Measurements from ENCODE around the gene RALGAPA1.
"Not testable (repeated sequence)": the region's sequence is repeated elsewhere in the genome, so short reads cannot be mapped to it uniquely, and the experiment has no call there.

GRCh38 chr14:35808638-35809563 is at the start of gene RALGAPA1:
- peak; percentile 40; the same call in 1 of the 2 replicates for TF ChIP-seq CTCF (IDR thresholded peaks at IDR 0.05; ENCODE audit: low read length)
- not testable (repeated sequence) for TF ChIP-seq EZH2 (IDR thresholded peaks at IDR 0.05; ENCODE audit: borderline replicate concordance, low read length)
